GM19452 (cell line): Measurements from ENCODE around the gene PROZ.

Experiments
- ATAC-seq: cut with Tn5 transposase; IDR thresholded peaks from one replicate; pipeline ENCODE4 v1.9.1; 2021; ENCODE audit not compliant: unreplicated experiment

PROZ gene

DNA sequence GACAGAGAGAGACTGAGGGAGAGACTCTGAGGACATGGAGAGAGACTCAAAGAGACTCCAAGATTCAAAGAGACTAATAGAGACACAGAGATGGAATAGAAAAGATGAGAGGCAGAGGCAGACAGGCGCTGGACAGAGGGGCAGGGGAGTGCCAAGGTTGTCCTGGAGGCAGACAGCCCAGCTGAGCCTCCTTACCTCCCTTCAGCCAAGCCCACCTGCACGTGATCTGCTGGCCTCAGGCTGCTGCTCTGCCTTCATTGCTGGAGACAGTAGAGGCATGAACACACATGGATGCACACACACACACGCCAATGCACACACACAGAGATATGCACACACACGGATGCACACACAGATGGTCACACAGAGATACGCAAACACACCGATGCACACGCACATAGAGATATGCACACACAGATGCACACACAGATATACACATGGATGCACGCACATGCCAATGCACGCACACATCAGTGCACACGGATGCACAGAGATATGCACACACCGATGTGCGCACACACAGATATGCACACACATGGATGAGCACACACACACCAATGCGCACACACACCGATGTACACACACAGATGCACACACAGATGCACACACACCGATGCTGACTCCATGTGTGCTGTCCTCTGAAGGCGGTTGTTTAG lies 39.2 kb upstream of the PROZ start:
- ATAC-seq, result no peak

DNA sequence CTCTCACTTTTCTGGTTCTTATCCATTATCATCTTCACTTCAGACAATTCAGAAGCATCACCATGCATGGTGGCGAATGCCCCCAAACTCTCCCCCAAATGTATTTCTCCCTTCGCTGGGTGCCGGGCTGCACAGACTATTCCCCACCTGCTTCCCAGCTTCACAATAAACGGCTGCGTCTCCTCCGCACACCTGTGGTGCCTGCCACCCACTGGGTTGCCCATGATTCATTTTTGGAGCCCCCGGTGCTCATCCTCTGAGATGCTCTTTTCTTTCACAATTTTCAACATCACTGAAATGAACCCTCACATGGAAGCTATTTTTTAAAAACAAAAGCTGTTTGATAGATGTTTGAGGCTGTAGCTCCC lies 38.6 kb upstream of the PROZ start:
- no peak for ATAC-seq

DNA sequence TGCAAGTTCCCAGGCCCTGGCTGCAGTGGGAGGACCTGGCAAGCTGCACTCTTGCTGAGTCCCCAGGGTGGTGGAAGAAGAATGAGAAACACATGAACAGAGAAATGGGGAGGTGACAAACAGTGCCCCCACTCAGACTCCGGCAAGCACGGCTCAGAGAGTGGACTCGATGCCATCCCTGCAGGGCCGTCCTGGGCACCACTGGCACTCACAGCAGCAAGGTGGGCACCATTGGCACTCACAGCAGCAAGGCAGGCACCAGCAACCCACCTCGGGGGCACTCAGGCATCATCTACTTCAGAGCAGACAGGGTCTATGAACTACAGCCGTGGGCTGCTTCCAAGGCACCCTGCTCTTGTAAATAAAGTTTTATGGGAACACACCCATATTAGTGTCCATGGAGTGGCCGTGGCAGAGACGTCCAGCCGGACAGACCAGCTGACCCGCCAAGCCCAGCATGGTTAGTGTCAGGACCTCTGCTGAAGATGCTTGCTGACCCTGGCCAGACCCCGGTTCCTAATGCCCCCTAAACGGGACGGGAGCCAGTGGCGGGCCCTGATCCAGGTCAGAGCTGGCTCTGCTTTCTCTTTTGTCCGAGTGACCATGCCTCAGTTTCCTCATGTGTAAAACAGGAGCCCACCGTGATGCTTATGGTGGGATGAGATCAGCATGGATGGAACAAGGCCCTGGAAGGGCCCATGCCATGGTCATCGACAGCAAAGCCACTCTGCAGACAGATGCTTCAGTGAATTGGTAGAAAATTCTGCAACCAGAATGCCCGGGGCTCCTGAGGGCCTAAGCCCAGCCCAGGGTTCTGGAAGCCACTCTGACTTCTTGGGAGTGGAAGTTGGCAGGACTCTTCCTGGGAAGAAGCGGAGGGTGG lies 37.9 kb upstream of the PROZ start:
- ATAC-seq, result no peak

DNA sequence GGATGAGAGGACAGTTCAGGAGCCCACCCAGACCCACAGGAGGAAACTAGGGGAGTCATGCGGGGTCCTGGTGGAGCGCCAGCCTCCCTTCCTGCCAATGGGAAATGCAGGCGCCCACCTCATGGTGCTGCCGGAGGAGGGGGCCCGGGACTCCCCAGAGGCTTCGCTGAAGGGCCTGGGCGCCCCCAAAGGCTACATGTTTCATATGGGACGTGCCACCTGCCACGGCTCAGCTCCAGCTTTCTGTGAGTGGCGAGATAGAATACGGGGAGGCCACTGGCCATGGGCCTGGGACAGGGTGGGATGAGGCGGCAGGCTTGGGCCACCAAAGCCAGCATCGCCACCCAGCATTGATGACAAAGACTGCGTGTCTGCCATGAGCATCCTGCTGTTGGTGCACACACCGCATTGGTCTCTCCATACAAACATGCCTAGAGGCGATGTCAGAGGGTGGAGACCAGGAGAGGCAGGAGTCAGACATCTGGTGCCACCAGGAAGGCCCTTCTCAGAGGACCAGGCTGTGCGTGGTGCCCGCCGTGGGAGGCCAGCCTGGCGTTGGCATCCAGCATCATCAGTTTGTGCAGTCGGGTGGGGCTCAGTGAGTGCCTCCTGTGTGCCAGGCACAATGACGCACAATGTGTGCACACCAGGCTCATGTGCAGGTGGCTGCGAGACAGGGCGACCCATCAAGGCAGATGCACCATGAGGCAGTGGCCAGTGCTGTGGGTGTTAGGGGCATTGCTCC lies 37.1 kb upstream of the PROZ start:
- ATAC-seq, result no peak

DNA sequence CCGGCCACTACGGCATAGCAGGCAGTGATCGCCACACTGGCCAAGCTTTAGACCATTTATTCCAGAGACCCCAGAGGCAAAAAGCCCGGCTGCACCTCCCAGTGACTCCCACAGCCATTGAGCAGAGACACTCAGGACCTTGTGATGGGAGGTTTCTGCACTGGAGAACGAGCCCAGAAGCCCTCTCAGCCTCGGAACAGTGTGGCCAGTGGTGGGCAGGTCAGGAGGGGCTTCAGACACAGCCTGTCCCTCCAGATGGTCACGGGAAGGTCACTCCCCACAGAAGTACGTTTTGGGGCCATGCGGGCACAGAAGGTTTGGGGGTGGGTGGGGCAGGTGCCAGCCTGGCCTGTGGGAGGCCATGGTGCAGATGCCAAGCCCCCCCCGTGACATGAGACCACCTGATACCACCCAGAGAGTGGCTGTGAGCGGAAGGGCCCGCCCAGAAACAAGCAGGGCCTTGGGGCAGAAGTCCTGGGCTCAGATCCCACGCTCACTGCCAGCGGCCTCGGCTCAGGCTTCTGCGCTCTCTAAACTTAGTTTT lies 36.4 kb upstream of the PROZ start:
- ATAC-seq, result no peak

DNA sequence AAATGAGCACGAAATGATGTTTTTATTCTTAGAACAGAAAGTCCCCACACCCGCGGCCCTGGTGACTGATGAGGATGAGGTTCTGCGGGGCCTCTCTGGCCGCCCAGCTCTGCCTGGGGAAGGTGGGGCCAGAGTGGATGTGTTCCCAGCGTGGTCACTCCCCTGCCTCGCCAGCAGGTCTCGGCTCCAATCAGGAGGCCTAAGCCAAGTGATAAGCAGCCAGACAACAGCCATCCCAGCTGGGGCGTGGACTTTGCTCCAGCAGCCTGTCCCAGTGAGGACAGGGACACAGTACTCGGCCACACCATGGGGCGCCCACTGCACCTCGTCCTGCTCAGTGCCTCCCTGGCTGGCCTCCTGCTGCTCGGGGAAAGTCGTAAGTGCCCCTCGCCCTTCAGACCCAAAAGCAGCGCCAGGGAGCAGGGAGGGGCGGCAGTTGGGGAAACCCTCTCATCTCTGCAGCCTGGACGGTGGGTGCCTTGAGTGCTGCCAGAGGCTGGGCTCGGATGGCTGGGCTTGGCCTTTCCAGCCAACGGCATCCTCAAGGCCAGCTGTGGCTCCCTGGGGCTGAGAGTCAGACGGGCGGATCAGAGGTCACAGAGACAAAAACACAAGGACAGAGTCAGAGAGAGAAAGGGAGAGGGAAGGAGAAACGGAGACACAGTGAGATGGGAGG lies 35.8 kb upstream of the PROZ start, which contains the start of gene F10:
Gene F10, plus strand, starts transcription at position 250 of the 676 bp plus-strand sequence. Its CDS starts 57 bp downstream, at position 307.
- no peak for ATAC-seq

DNA sequence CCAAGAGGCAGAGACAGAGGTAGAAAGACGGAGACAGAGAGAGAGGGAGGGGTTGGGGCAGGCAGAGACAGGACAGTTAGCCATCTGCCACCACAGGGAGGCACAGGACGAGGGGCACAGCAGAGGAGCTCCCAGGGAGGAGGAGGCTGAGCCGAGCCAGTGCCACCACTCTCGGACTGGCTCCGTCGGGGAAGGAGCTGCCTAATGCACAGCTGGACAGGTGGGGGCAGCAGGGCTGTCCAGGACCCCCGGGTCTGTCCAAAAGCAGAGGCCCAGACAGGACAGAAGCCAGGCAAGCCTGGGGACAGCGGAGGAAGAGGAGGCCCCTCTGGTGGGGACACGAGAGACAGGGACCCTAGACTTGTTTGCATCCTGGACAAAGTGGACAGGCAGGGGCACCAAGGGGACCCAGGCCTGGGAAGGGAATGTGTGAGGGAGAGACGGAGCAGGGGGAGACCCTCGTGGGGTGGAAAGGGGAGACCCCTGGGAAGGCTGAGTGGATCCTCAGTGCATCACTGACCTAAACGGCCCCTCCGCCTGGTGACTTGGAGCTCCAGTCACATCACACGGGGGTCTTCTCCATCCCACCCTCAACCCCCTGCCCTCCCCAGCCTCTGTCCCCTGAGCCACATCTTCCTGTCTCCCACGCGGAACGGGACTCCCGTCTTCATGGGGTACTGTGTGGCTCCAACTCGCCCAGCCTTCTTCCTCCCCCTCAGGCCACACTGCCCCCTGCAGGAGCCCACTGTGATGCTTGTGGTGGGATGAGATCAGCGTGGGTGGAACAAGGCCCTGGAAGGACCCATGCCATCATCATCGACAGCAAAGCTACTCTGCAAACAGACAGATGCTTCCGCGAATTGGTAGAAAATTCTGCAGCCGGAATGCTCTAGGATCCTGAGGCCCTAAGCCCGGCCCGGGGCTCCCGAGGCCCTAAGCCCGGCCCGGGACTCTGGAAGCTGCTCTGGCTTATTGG lies 34.9 kb upstream of the PROZ start:
- no peak for ATAC-seq

DNA sequence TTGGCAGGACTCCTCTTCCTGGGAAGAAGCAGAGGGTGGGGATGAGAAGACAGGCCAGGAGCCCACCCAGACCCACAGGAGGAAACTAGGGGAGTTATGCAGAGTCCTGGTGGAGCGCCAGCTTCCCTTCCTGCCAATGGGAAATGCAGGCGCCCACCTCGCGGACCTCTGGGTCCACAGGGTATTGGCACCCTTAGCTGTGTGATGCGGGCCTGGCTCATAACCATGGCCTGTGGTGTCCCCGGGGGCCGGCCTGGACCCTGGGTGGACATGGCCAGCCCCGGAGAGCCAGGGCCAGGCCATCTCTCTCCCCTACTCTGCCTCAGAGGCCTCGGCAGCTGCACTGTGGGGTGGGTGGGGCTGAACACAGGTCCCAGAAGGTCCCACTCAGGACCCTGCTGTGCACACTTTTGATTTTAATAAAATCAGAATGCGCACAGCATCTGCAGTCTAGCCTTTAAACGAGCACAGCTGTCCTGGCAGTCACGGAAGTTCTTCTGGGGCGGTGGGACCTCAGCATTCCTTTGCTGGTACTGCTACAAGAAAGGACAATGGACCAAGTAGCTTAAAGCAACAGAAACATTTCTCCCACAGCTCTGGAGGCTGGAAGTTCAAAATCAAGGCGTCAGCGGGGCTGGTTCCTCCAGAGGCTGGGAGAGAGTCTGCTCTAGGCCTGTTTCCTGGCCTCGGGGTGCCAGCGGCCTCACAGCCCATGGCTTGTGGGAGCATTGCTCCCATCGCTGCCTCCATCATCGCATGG lies 34.1 kb upstream of the PROZ start:
- no peak for ATAC-seq

DNA sequence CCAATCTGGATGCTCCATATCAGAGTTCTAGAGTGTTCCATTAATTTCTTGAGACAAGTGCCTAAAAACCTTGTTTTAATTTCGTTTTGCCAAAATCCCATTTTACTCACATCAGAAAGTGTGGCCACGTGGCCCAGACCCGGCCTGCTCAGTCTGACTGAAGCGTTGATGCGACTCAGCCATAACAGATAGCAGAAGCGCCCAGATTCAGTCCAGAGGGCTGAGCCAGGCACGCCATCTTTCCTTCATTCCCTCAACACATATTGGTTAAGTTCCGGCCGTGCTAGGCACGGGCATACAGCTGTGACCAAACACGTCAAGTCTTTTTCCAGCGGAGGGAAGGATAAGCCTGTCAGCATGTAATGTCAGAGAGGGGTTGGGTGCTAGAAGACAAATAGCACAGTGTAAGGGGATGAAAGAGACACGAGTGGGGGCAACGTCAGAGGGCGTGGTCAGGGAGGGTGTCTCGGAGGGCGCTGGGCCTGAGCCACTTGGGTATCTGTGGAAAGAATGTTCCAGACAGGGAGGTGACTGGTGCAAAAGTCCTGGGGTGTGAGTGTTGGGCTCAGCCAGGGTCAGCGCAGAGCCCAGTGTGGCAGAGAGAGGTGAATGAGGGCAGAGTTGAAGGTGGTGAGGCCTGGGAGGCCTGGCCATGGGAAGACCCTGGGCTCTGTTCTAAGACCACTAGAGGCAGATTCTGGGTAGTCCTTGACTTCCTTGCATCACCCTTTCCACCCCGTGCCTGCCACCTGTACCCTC lies 32.8 kb upstream of the PROZ start:
- no peak for ATAC-seq

DNA sequence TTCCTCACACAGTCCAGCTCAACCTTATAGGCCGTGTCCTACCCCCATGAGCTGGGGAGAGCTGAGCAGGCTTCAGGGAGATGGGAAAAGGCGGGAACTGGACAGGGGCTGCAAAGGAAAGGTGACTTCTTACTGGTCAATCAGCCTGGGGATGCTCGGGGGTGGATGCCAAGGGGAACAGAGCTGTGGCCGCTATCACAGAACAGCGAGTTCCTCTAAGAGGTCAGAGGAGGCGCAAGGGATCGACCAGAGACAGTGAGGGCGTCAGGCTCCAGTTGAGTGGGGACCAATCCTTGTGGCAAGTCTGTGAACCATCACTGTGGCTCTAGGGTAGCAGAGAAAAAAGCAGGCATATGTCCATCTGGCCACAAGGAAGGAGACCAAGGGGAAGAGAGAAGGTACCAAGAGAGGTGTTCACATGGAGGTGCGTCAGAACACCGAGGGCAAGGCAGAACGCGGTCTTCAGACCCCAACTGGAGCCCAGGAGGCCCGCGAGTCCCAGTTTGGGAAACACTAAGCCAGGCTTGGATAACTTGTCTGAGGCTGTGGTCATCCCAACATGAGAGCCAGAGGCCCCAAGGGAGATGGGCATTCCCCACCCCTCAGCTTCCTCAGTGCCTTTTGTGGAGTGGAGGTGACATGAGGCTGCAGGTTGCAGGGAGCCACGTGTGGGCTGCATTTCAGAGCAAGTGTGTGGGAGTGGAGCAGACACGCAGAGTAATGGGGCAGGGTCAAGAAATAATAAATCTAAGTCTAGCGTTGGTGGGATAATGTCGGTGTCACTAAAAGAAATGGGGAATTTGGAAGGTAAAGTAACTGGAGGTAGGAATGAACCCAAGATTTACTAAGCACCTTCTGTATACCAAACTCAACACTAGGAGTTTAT lies 31.9 kb upstream of the PROZ start:
- ATAC-seq, result no peak

DNA sequence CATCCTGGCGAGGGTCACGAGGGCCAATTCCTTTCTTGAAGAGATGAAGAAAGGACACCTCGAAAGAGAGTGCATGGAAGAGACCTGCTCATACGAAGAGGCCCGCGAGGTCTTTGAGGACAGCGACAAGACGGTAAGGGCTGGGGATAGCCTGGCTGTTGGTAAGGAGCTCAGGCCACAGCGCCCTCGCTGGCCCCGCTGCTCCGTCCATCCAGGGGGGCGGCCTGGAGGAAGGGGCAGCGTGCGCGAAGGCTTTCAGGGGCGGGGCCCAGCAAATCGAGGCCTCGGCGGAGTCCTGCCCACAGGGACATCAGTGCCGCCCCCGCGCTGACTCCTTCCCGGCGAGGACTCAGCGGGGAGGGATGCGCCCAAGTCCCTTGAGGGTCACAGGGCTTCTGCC lies 29.0 kb upstream of the PROZ start:
- ATAC-seq, result no peak

DNA sequence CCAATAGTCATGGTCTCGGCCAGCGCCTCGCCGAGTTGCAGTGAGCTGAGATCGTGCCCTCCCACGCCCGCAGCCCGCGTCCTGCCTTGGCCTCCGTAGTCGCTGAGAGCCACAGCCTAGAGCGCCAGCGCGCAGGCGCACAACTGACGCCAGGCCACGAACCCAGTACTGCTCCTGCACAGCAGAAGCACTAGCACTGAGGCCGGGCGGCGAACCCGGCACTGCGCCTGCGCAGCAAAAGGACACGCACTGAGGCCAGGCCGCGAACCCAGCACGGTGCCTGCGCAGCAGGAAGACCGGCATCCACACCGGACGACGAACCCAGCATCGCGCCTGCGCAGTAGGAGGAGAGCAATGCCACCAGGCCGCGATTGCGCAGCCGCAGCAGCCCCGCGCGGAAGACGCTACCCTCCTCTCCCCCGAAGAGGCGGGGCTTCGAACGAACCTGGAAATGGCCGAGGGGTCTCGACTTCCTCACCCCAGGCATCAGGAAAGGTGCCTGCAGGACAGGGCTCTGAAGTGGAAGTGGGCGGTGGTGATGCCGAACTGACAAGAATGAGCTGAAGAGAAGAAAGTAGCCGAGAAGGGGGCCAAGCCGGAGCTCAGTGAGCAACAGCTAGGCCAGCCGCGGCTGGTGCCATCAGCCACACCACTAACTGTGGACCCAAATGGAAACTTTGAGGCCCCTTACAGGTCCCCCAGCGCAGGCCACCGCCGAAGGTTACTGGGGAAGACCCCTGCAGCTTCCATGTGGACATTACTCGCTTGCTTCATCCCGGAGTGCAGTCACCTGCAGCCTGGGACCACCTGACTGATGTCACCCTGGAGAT lies 28.3 kb upstream of the PROZ start:
- ATAC-seq, result no peak

DNA sequence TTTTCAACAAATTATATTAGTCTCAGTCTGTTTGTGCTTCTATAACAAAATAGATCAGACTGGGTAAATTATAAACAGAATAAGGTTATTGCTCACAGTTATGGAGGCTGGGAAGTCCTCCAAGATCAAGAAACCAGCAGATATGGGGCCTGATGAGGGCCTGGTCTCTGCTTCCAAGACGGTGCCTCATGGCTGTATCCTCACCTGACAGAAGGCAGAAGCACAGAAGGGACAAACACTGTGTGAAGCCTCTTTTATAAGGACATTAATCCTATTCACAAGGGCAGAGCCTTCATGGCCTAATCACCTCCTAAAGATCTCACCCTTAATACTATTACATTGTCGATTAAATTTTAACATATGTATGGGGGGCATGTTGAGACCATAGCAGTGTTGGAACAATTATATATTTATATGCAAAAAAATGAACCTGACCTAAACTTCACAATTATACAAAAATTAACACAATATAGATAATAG lies 23.1 kb upstream of the PROZ start:
- no peak for ATAC-seq

DNA sequence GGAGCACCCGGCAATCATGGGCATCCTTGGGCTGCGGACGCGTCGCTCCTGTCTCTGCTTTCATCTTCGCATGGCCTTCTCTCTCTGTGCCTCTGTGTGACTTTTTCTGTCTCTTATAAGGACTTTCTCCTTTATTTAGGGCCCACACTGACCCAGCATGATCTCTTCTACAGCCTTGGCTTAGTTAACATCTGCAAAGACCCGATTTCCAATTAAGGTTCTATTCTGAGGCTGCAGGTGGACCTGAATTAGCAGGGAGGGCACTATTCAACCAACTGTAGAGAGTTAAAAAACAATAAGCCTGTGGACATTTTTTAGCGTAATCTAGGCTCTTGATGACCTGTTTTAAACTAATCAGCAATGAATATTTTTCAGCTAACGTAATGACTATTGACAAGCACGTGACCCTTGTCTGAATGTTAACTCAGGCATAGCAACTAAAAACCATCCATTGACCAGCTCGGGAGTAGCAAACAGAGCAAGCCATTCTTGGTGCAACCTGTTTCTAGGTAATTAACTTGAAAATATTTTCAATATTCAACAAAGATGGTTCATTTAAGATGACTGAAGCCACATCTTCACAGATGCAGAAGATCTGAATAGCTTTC lies 20.7 kb upstream of the PROZ start:
- ATAC-seq, result no peak

DNA sequence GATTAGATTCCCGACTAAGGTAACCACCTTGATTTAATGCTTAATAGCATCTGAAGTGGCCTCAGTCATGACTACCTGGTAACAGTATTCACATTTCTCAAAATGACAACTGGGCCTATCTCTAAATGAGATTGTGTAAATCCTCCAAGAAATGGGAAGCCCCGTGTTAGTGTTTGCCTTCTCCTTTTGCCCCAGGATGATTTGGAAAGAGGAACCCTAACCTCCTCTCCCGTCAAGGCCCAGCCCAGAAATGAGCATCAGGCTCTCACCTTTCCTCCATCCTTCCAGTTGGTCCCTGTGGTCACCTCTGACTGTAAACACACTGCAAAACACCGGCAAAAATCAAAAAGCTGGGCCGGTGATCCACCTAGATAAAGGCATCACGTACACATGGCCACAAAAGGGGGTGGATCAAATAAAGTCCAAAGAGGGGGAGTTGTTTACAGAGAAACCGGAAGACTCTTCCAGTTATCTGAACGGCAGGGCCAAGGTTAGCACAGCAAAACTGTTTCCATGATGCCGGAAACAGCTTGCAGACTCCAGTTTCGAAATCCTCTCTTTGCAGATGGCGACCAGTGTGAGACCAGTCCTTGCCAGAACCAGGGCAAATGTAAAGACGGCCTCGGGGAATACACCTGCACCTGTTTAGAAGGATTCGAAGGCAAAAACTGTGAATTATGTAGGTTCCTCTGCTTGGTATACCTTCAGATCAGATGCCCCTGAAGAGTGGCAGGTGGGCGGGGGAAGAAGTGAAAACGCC lies 19.5 kb upstream of the PROZ start:
- no peak for ATAC-seq
